ENCODE results near the gene ZNF148. TPM values are rescaled to one million over a fixed set of nuclear protein-coding genes. Genes with fewer than 3 reads are reported as not detected.

Gene ZNF148
- total RNA-seq, 1 experiment from 2014 or later: 19.7 TPM

GRCh38 chr3:125267460-125267859 is 107.7 kb downstream of the ZNF148 start (continued):
- TF ChIP-seq NR3C1 (CRISPR knock-in tag; conservative IDR thresholded peaks at IDR 0.05; ENCODE audit: low read depth): no peak
- TF ChIP-seq NR1H2 (CRISPR knock-in tag; IDR thresholded peaks at IDR 0.05): no peak

- Mint-ChIP-seq H3K27me3 (ENCODE audit: low read depth) (no peaks in the 10 kb centered on the region; the same call in 1 of the 2 replicates), H3K4me3 (no peak overlapping the region), H3K36me3 (peaks cover 8% of the 10 kb centered on the region), H3K9me3 (peaks cover 5% of the 10 kb centered on the region; the same call in 1 of the 2 replicates), H3K4me1 (peaks cover 12% of the 10 kb centered on the region), H3K27ac (no peak overlapping the region)
- TF ChIP-seq NR1H2 (CRISPR knock-in tag; IDR thresholded peaks at IDR 0.05) (no peak), FOXJ3 (CRISPR knock-in tag; IDR thresholded peaks at IDR 0.05; ENCODE audit: borderline replicate concordance) (no peak), PRRX2 (CRISPR knock-in tag; IDR thresholded peaks at IDR 0.05) (no peak), ERG (CRISPR knock-in tag; IDR thresholded peaks at IDR 0.05) (no peak), STAT6 (CRISPR knock-in tag; conservative IDR thresholded peaks at IDR 0.05; ENCODE audit: low read depth) (no peak)
- no peak for DNase-seq (ENCODE audit: low spot score)
- ChIA-PET CTCF (no interaction called here), POLR2A (no interaction called here)
- no peak for ATAC-seq
Measured at GRCh38 chr3:125266971-125267370, 108.2 kb downstream of the ZNF148 start.

- Mint-ChIP-seq H3K4me3 (no peak overlapping the region), H3K36me3 (peaks cover 6% of the 10 kb centered on the region), H3K9me3 (peaks cover 4% of the 10 kb centered on the region), H3K4me1 (peaks cover 8% of the 10 kb centered on the region), H3K27me3 (ENCODE audit: low read depth) (no peaks in the 10 kb centered on the region), H3K27ac (no peak overlapping the region)
- DNase-seq (ENCODE audit: low spot score): no peak
- no peak for TF ChIP-seq MXD4 (CRISPR knock-in tag; IDR thresholded peaks at IDR 0.05; ENCODE audit: borderline replicate concordance)
- no peak for TF ChIP-seq ZNF263 (CRISPR knock-in tag; IDR thresholded peaks at IDR 0.05; ENCODE audit: low read depth)
- no peak for TF ChIP-seq ESRRA (CRISPR knock-in tag; IDR thresholded peaks at IDR 0.05; ENCODE audit: borderline replicate concordance)
- no peak for TF ChIP-seq FOXP1 (CRISPR knock-in tag; IDR thresholded peaks at IDR 0.05; ENCODE audit: borderline replicate concordance)
- no peak for TF ChIP-seq GTF2I (CRISPR knock-in tag; conservative IDR thresholded peaks at IDR 0.05)
- TF ChIP-seq ZNF396 (CRISPR knock-in tag; IDR thresholded peaks at IDR 0.05; ENCODE audit: borderline replicate concordance): no peak
- TF ChIP-seq ATF3 (CRISPR knock-in tag; conservative IDR thresholded peaks at IDR 0.05): no peak
- no peak for TF ChIP-seq CDX4 (CRISPR knock-in tag; IDR thresholded peaks at IDR 0.05; ENCODE audit: borderline replicate concordance)
- no peak for TF ChIP-seq NFYB (CRISPR knock-in tag; conservative IDR thresholded peaks at IDR 0.05; ENCODE audit: low read depth)
- no peak for TF ChIP-seq FOXK1 (CRISPR knock-in tag; IDR thresholded peaks at IDR 0.05)
- no peak for TF ChIP-seq ATF2 (CRISPR knock-in tag; IDR thresholded peaks at IDR 0.05; ENCODE audit: borderline replicate concordance, low read depth)
- ATAC-seq: no peak
- CTCF ChIA-PET: no interaction called here
- POLR2A ChIA-PET: no interaction called here
Measured at GRCh38 chr3:125262161-125262560, 113.0 kb downstream of the ZNF148 start.
